Immature natural killer cell (primary cell): Measurements from ENCODE around the gene CDKAL1. TPM values are rescaled to one million over a fixed set of nuclear protein-coding genes. Genes with fewer than 3 reads are reported as not detected.
"Not testable (repeated sequence)": the region's sequence is repeated elsewhere in the genome, so short reads cannot be mapped to it uniquely, and the experiment has no call there.

Experiments used
- DNase-seq, 3 donors: peaks; one replicate each; pipeline ENCODE4 v3.0.0; 2022; ENCODE audit warnings: mixed read lengths in 1 of 3
- H3K27ac Mint-ChIP-seq, 6 donors: one replicate each; pipeline ENCODE4 v1.8.0; 2020; ENCODE audit warnings: mixed read lengths in 6 of 6, mild to moderate bottlenecking in 5 of 6, inconsistent platforms in 4 of 6, moderate library complexity in 3 of 6
- H3K27me3 Mint-ChIP-seq, 3 donors: one replicate each; pipeline ENCODE4 v1.8.0; 2020 to 2021; ENCODE audit warnings: low read depth in 3 of 3, mild to moderate bottlenecking in 3 of 3, mixed read lengths in 3 of 3, moderate library complexity in 3 of 3, inconsistent platforms in 1 of 3
- H3K36me3 Mint-ChIP-seq, 3 donors: one replicate each; pipeline ENCODE4 v1.8.0; 2020; ENCODE audit warnings: mixed read lengths in 3 of 3, inconsistent platforms in 2 of 3, mild to moderate bottlenecking in 2 of 3
- H3K4me1 Mint-ChIP-seq, 2 donors: one replicate each; pipeline ENCODE4 v1.8.0; 2020; ENCODE audit warnings: inconsistent platforms in 2 of 2, mild to moderate bottlenecking in 2 of 2, mixed read lengths in 2 of 2, moderate library complexity in 1 of 2
- H3K4me3 Mint-ChIP-seq, 5 donors: one replicate each; pipeline ENCODE4 v1.8.0; 2020; ENCODE audit warnings: mild to moderate bottlenecking in 5 of 5, mixed read lengths in 5 of 5, inconsistent platforms in 3 of 5, moderate library complexity in 3 of 5
- H3K9me3 Mint-ChIP-seq, 6 donors: one replicate each; pipeline ENCODE4 v1.8.0; 2020; ENCODE audit warnings: mild to moderate bottlenecking in 6 of 6, mixed read lengths in 6 of 6, inconsistent platforms in 4 of 6, moderate library complexity in 3 of 6
- polyA plus RNA-seq, 3 donors: library from polyadenylated mRNA; unstranded; fragments of 300-500 nt; fragmentation: Illumina TruSeq; gene quantifications; one replicate each; pipeline ENCODE4 v1.2.3, GENCODE V29; 2021

Gene CDKAL1
- polyA plus RNA-seq, 3 donors from 2014 or later, result 22.4 to 32.3 (median 25.4) TPM

DNA sequence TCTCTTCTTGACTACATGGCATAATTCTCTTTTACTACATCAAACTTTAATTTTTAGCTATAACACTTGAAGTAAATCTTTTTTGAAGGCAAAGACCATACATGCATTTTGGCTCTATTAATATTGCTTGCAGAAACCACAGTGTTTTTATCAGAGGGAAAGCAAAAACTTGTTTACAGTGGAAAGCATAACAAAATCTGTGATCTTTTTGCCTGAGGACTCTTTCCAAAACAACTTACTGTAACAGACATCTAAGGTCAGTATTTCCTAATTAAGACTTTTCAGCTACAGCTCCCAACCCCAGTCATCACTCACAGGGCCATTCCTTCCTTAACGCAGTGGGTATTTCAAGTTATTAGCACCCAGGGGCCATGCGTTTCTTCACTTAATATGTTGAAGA lies 274.7 kb downstream of the CDKAL1 start:
- H3K27me3 Mint-ChIP-seq, result no peaks in the 10 kb centered on the region
- H3K4me1 Mint-ChIP-seq, result peaks cover 4 to 5% of the 10 kb centered on the region in 2 donors
- H3K9me3 Mint-ChIP-seq, result peaks cover 0 to 10% (median 3%) of the 10 kb centered on the region in 6 donors
- DNase-seq, result no peak
- H3K36me3 Mint-ChIP-seq, result peaks cover 18 to 25% (median 21%) of the 10 kb centered on the region in 3 donors
- H3K4me3 Mint-ChIP-seq, result no peak overlapping the region
- H3K27ac Mint-ChIP-seq, result no peak overlapping the region

GRCh38 chr6:20810727-20811108 lies 276.5 kb downstream of the CDKAL1 start:
- H3K4me3 Mint-ChIP-seq, result no peak overlapping the region
- DNase-seq, result no peak
- no peaks in the 10 kb centered on the region for H3K27me3 Mint-ChIP-seq
- peaks cover 22 to 25% (median 22%) of the 10 kb centered on the region in 3 donors for H3K36me3 Mint-ChIP-seq
- H3K9me3 Mint-ChIP-seq, result peaks cover 0 to 7% (median 3%) of the 10 kb centered on the region in 6 donors
- H3K4me1 Mint-ChIP-seq, result peaks cover 4 to 12% of the 10 kb centered on the region in 2 donors
- peak overlapping the region in 1 of 6 donors; percentile 71 for H3K27ac Mint-ChIP-seq

DNA sequence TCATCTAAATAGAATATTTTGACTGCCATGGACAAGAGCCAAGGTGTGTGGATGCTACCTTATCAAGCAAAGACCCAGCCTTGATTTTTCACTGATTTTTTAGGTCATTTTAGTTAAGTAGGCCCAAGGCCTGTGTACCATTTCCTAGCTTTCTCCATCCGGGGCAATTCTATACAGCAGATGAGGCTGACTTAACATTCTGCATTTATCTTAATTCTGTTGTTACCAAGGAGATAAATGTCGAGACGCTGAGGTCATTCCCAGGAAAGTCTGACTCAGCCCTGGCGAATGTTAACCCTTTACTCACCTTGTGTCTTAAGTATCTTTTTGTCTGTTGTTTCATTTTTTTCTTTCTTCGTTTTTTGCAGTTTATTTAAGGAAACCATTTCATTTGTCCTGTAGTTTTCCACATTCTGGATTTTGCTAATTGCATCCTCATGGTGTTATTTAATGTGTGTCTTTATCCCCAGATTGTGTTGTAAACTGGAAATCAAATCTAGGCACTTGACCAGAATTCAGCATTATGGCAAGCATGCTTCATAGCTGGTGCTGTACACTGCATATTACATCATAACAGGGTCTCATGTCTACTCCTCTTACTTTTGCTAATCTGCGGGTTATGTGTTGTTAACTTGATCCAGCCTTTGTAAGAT lies 277.0 kb downstream of the CDKAL1 start:
- Mint-ChIP-seq H3K27ac (peak overlapping the region in 2 of 6 donors; percentile 5 to 71), H3K9me3 (peaks cover 0 to 6% (median 3%) of the 10 kb centered on the region in 6 donors), H3K4me1 (peaks cover 4 to 17% of the 10 kb centered on the region in 2 donors), H3K27me3 (no peaks in the 10 kb centered on the region), H3K4me3 (no peak overlapping the region), H3K36me3 (peaks cover 16 to 19% (median 17%) of the 10 kb centered on the region in 3 donors)
- DNase-seq, result no peak

- H3K9me3 Mint-ChIP-seq, result no peaks in the 10 kb centered on the region
- no peak overlapping the region for H3K27ac Mint-ChIP-seq
- H3K27me3 Mint-ChIP-seq, result no peaks in the 10 kb centered on the region
Observed at GRCh38 chr6:20812776-20813175, 278.5 kb downstream of the CDKAL1 start.

DNA sequence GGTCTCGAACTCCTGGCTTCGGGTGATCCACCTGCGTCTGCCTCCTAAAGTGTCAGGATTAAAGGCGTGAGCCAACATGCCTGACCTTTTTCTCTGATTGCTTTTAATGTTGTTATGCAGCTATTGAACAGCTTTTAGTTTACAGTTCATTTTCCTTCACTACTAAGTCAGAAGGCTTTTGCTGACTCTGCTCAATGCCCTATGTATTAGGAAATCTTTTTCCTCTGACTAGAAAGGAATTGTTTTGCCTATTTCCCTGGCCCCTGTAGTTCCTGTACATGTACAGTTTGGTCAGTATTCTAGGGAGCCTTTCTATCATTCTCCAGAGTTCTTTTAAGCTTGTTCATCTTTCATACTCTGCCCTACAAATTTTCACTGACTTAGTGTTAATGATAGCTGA lies 280.2 kb downstream of the CDKAL1 start:
- Mint-ChIP-seq H3K27ac (no peak overlapping the region), H3K36me3 (peaks cover 8 to 12% (median 10%) of the 10 kb centered on the region in 3 donors)

More at GRCh38 chr6:20812776-20813175, 278.5 kb downstream of the CDKAL1 start:
- H3K4me3 Mint-ChIP-seq, result no peak overlapping the region
- no peak for DNase-seq
- peaks cover 4 to 17% of the 10 kb centered on the region in 2 donors for H3K4me1 Mint-ChIP-seq
- peaks cover 8 to 12% (median 10%) of the 10 kb centered on the region in 3 donors for H3K36me3 Mint-ChIP-seq

GRCh38 chr6:20816126-20816525 lies 281.9 kb downstream of the CDKAL1 start:
- no peak overlapping the region for H3K27ac Mint-ChIP-seq
- no peak for DNase-seq
- peaks cover 14 to 18% (median 17%) of the 10 kb centered on the region in 3 donors for H3K36me3 Mint-ChIP-seq
- H3K27me3 Mint-ChIP-seq, result no peaks in the 10 kb centered on the region
- H3K9me3 Mint-ChIP-seq, result no peaks in the 10 kb centered on the region
- H3K4me1 Mint-ChIP-seq, result peaks cover 0 to 17% of the 10 kb centered on the region in 2 donors
- no peak overlapping the region for H3K4me3 Mint-ChIP-seq

More for the DNA sequence above, 280.2 kb downstream of the CDKAL1 start:
- no peaks in the 10 kb centered on the region for H3K27me3 Mint-ChIP-seq
- peaks cover 4 to 17% of the 10 kb centered on the region in 2 donors for H3K4me1 Mint-ChIP-seq
- H3K9me3 Mint-ChIP-seq, result no peaks in the 10 kb centered on the region
- no peak overlapping the region for H3K4me3 Mint-ChIP-seq
- no peak for DNase-seq

DNA sequence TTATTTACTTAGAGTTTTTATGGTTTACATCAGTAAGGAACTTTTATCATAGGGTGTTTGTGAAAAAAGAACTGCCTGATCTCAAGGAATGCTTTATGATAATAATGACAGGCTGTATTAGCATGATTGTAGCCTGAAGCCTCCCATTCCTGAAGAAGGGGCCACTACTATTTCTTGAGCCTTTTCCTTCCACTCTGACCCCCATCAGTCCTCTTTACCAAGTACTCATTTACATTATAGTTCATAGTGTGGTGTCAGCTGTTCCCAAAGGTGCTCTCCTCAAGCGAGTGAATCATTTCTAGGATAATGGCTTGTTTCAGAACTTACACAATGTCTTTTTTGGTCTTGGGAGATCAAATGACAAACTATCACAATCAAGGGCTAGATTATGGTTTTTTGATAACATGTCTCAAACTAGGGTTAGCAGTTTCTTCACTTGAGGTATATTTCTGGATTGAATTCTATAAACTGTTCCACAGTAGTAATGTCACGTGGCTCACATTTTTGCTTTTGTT lies 283.6 kb downstream of the CDKAL1 start:
- Mint-ChIP-seq H3K27me3 (no peaks in the 10 kb centered on the region), H3K4me3 (no peak overlapping the region), H3K36me3 (peaks cover 20 to 25% (median 22%) of the 10 kb centered on the region in 3 donors), H3K27ac (no peak overlapping the region), H3K4me1 (peaks cover 0 to 12% of the 10 kb centered on the region in 2 donors), H3K9me3 (no peaks in the 10 kb centered on the region)
- no peak for DNase-seq

DNA sequence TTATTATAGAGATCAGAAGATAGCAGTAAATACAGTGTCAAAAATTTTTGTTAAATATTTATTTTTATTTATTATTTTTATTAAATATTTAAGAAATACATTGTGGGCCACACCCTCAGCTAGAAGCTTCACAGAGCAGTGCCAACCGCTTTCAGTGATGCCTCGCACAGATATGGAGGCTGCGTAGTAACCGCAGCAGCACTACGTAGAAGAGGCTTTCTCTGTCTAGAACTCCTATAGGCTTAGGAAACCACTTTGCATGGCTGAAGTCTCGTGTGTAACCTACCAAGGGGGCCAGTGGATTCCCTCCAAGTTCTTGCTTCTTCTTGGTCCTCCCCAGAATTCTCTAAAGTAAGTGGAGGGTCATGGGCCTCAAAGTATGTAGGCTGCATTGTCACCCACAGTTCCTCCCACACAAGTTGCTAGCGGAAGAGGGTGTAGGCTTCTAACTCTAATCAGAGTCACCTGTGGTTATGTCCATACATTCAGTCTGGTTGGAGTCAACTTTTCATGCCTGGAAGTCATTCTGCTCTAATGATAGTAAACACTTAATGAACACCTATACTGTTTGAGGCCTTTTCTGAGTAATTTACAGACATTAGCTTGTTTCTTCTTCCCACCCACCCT lies 285.6 kb downstream of the CDKAL1 start:
- no peaks in the 10 kb centered on the region for H3K9me3 Mint-ChIP-seq
- H3K36me3 Mint-ChIP-seq, result peaks cover 15 to 22% (median 16%) of the 10 kb centered on the region in 3 donors
- H3K27ac Mint-ChIP-seq, result no peak overlapping the region

DNA sequence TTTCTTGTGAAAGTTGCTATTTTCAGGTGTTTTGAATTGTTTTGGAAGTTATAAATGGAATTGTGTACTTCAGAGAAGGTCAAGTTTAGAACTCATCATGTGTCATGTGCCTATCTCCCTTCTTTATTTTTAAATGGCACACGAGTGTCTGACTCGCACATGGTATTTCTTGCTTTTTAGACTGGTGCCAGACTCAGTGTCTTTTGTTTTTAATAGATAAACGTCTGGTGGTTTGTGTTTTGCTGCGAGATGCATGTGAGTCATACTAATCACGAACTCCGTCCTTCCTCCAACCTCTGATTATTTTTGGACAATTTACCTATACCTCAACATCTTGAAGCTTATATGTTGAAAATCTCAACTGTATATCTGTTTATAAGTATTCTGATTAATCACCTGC lies 292.1 kb downstream of the CDKAL1 start:
- Mint-ChIP-seq H3K9me3 (no peaks in the 10 kb centered on the region), H3K4me1 (peaks cover 3 to 9% of the 10 kb centered on the region in 2 donors), H3K27ac (no peak overlapping the region), H3K4me3 (no peak overlapping the region), H3K36me3 (peaks cover 10 to 17% (median 15%) of the 10 kb centered on the region in 3 donors), H3K27me3 (no peaks in the 10 kb centered on the region)
- DNase-seq, result no peak

More for the DNA sequence above, 285.6 kb downstream of the CDKAL1 start:
- H3K4me3 Mint-ChIP-seq, result no peak overlapping the region
- peaks cover 0 to 14% of the 10 kb centered on the region in 2 donors for H3K4me1 Mint-ChIP-seq
- no peak for DNase-seq
- no peaks in the 10 kb centered on the region for H3K27me3 Mint-ChIP-seq

GRCh38 chr6:20827798-20828197 lies 293.5 kb downstream of the CDKAL1 start:
- H3K27ac Mint-ChIP-seq, result no peak overlapping the region

DNA sequence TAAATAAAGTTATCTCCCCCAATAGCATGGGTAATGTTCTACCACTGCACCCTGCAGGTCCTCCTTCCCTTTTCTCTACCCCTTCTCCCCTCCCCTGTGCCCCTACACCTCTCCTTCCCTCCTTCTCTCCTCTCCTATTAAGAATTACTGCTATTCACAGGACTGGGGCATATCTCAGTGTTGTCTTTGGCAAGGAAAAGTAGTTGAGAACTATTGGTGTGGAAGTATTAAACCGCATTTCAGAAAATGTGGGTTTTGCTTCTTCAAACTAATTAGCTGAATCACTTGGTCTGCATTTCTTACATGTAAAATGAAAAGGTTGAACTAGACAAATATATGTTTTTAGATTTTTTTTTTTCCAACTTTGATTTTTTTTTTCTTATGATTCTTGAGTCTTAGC lies 296.3 kb downstream of the CDKAL1 start:
- peaks cover 4 to 7% (median 5%) of the 10 kb centered on the region in 3 donors for H3K36me3 Mint-ChIP-seq
- peaks cover 9 to 21% of the 10 kb centered on the region in 2 donors for H3K4me1 Mint-ChIP-seq
- H3K27me3 Mint-ChIP-seq, result no peaks in the 10 kb centered on the region
- no peak for DNase-seq
- no peak overlapping the region for H3K27ac Mint-ChIP-seq
- H3K9me3 Mint-ChIP-seq, result no peaks in the 10 kb centered on the region
- no peak overlapping the region for H3K4me3 Mint-ChIP-seq

More at GRCh38 chr6:20827798-20828197, 293.5 kb downstream of the CDKAL1 start:
- Mint-ChIP-seq H3K9me3 (no peaks in the 10 kb centered on the region), H3K27me3 (no peaks in the 10 kb centered on the region), H3K36me3 (peaks cover 9 to 15% (median 10%) of the 10 kb centered on the region in 3 donors), H3K4me3 (no peak overlapping the region), H3K4me1 (peaks cover 3 to 10% of the 10 kb centered on the region in 2 donors)
- no peak for DNase-seq

GRCh38 chr6:20831251-20831650 lies 297.0 kb downstream of the CDKAL1 start:
- DNase-seq, H3K9me3 Mint-ChIP-seq, H3K27ac Mint-ChIP-seq, H3K27me3 Mint-ChIP-seq, H3K36me3 Mint-ChIP-seq, H3K4me3 Mint-ChIP-seq: not testable (repeated sequence)
- peaks cover 9 to 21% of the 10 kb centered on the region in 2 donors for H3K4me1 Mint-ChIP-seq

DNA sequence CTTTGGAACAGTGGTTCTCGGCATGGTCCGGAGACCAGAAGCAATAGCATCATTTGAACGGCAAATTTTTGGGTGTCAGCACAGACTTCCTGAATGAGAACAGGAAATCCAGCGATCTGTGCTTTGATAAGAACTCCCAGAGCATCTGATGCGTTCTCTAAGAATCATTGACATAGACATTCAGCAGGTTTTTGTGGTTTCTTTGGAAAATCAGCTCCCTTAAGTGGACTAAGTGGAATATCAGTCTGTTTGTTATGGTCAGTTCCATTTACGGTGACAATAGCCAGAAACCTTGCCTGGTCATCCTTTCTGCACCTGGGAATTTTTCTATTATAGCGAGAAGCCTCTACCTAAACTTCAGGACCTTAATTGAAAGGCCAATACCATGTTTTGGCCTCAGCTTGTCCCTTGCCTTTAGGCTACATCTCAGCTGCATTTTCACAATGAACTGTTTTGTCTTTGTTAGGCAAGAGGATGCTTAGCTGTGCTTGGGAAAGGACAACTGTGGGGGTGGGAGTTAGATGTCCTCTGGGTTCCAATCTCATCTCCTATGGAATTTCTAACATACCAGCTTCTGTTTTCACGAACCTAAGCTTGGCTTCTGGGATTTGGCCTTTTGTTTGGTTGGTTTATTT lies 299.7 kb downstream of the CDKAL1 start:
- Mint-ChIP-seq H3K36me3 (peaks cover 4 to 9% (median 5%) of the 10 kb centered on the region in 3 donors), H3K27me3 (no peaks in the 10 kb centered on the region), H3K27ac (no peak overlapping the region), H3K9me3 (no peaks in the 10 kb centered on the region), H3K4me3 (no peak overlapping the region), H3K4me1 (peaks cover 24 to 44% of the 10 kb centered on the region in 2 donors)
- no peak for DNase-seq
